Dermis blood vessel endothelial cell (primary cell): ENCODE data around the gene NCOA1. TPM values are rescaled to one million over a fixed set of nuclear protein-coding genes. Genes with fewer than 3 reads are reported as not detected.
A peak's percentile ranks its signal among the peaks of the same experiment; 100 is the strongest.
"Not testable (repeated sequence)": the region's sequence is repeated elsewhere in the genome, so short reads cannot be mapped to it uniquely, and the experiment has no call there.

Experiments used
- DNase-seq: peaks from one replicate; pipeline ENCODE4 v3.0.0; 2010
- total RNA-seq: library from RNA; depleted of rRNA; stranded (reverse); fragments of >200 nt; gene quantifications from 2 replicates; pipeline ENCODE4 v1.2.3, GENCODE V29; 2014

The NCOA1 gene
- total RNA-seq, 1 donor from 2014 or later, result 12.8 TPM

DNA sequence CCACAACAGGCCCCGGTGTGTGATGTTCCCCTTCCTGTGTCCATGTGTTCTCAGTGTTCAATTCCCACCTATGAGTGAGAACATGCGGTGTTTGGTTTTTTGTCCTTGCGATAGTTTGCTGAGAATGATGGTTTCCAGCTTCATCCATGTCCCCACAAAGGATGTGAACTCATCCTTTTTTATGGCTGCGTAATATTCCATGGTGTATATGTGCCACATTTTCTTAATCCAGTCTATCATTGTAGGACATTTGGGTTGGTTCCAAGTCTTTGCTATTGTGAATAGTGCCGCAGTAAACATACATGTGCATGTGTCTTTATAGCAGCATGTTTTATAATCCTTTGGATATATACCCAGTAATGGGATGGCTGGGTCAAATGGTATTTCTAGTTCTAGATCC is 309.4 kb downstream of the NCOA1 start:
- DNase-seq, result not testable (repeated sequence)

DNA sequence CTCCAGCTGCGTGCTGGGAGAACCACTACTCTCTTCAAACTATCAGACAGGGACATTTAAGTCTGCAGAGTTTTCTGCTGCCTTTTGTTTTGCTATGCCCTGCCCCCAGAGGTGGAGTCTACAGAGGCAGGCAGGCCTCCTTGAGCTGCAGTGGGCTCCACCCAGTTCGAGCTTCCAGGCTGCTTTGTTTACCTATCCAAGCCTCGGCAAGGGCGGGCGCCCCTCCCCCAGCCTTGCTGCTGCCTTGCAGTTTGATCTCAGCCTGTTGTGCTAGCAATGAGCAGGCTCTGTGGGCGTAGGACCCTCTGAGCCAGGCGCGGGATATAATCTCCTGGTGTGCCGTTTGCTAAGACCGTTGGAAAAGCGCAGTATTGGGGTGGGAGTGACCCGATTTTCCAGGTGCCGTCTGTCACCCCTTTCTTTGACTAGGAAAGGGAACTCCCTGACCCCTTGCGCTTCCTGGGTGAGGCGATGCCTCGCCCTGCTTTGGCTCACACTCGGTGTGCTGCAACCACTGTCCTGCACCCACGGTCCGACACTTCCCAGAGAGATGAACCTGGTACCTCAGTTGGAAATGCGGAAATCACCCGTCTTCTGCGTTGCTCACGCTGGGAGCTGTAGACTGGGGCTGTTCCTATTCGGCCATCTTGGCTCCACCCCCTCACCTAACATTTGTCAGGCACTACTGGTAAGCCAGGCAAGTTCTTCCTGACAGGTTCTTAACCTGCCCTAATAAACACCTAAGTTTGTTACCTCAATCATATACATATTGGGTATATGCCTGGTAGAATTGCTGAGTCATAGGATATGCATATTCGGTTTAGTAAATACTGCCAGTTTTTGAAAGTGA is 315.0 kb downstream of the NCOA1 start:
- not testable (repeated sequence) for DNase-seq

GRCh38 chr2:24806661-24807036 is 315.6 kb downstream of the NCOA1 start:
- no peak for DNase-seq

GRCh38 chr2:24809316-24810007 is 318.4 kb downstream of the NCOA1 start:
- no peak for DNase-seq

- no peak for DNase-seq
These were observed 322.7 kb downstream of the NCOA1 start for GRCh38 chr2:24813691-24814137.

- DNase-seq, result no peak
These were observed 323.5 kb downstream of the NCOA1 start for GRCh38 chr2:24814516-24814915.

- DNase-seq, result no peak
These were observed 324.1 kb downstream of the NCOA1 start for GRCh38 chr2:24815171-24815570.

DNA sequence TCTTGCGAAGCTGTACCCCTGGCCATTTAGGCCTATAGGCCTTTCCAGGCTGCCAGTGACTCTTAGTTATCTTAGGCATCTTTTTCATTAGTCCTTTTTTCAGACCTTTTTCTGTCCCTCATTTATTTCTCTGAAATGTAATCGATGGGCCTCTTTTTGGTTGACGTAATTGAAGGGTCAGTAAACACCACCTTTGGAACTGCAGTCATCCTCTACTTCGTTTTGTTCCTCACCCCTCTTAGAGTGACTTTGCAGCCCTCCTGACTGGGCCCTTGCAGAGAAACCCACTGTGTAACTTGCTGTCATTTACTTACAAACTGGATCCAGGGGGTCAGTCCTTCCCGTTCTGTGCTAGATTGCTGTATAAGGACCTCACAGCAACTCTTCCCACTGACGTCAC is 325.4 kb downstream of the NCOA1 start:
- no peak for DNase-seq

GRCh38 chr2:24816884-24817283 is 325.8 kb downstream of the NCOA1 start:
- peak; percentile 85 for DNase-seq

DNA sequence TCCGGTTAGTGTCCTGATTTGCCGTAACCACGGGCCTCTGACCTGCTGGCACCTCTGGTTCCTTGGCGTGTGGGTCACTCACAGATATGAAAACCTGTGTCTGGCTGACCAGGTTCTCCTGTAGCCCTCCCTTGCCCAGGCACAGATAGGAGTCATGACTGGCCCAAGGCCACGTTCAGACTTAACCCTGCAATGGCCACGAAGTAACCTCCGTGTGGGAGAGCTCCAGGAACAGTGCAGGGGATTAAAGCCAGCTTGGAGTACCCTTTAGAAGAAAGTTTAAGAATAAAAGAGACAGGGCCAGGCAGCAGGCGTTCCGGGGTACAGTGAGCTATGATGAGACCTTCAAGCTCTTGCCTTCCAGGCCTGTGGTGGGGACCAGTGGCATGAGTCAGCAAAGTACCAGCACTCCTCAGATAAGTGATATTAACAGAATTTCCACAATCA is 327.7 kb downstream of the NCOA1 start:
- no peak for DNase-seq

DNA sequence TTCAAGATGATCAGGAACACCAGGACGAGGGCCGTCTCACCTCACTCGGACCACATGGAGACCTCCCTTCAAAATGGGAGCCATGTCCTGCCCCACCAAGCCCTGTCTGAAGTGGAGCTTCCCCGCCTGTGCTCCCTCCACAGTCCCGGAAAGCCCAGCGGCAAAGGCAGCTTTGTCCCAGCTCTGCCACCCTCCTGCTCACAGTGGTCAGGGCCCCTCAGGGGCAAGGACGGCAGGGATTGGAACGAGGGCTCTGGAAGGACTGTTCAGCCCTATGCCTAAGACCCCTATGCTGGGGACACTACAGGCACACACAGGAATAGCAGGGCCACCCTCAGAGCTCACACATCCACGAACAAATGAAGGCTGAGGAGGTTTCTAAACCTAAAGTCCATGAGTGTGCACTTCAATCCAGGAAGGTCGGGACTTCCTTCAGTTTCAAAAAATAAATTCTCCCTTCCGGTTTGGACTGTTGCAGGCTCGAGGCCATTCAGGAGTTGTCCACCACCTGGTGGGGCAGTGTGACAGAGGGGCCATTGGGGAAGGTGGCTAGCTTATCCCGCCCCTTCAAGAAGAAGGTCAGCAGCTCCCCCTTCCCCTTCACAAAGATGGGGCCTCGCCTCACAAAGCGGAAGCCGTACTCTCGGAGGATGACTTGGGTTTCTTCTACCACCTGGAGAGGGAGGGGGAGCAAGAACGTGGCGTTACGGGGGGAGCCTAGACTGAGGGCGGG is 328.6 kb downstream of the NCOA1 start:
- DNase-seq, result no peak

GRCh38 chr2:24820175-24820513 is 329.1 kb downstream of the NCOA1 start:
- no peak for DNase-seq

Other genes with a start within 250 kb of the NCOA1 start
- 59.7 and 68.2 TPM in 2 replicates for gene ITSN2, start 130.7 kb upstream of the NCOA1 start, total RNA-seq